IPS-18c (cell line): ENCODE results near the gene ANKRD33B.
"Not testable (repeated sequence)": the region's sequence is repeated elsewhere in the genome, so short reads cannot be mapped to it uniquely, and the experiment has no call there.

Experiments used
- H3K4me3 ChIP-seq: 2 replicates; pipeline ENCODE4 v1.7.0; 2013; ENCODE audit warnings: low read depth, mild to moderate bottlenecking, low read length, moderate library complexity; ENCODE audit not compliant: insufficient read depth
- H3K9me3 ChIP-seq: one replicate; pipeline ENCODE4 v1.6.1; 2013; ENCODE audit warnings: mild to moderate bottlenecking, low read length, moderate library complexity; ENCODE audit not compliant: control insufficient read depth, insufficient read depth

Gene ANKRD33B

DNA sequence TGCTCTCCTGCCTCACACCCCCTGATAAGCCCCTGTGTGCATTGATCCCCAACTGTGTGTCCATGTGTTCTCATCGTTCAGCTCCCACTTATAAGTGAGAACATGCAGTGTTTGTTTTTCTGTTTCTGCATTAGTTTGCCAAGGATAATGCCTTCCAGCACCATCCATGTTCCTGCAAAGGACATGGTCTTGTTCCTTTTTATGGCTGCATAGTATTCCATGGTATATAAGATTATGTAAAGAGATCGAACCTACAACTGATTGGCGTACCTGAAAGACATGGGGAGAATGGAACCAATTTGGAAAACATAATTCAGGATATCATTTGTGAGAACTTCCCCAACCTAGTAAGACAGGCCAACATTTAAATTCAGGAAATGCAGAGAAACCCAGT, 32.4 kb downstream of the ANKRD33B start:
- H3K9me3 ChIP-seq = no peaks in the 10 kb centered on the region
- no peak overlapping the region for H3K4me3 ChIP-seq

DNA sequence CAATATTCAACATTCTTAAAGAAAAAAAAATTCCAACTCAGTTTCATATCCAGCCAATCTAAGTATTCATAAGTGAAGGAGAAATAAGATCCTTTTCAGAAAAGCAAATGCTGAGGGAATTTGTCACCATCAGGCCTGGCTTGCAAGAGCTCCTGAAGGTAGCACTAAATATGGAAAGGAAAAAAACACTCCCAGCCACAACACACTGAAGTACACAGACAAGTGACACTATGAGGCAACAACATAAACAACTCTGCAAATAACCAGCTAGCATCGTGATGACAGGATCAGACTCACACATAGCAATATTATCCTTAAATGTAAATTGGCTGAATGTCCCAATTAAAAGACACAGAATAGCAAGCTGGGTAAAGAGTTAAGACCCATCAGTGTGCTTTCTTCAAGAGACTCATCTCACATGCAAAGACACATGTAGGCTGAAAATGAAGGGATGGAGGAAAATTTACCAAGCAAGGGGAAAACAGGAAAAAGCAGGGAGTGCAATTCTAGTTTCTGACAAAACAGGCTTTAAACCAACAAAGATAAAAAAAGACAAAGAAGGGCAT, 33.1 kb downstream of the ANKRD33B start:
- H3K4me3 ChIP-seq = no peak overlapping the region
- no peaks in the 10 kb centered on the region for H3K9me3 ChIP-seq

DNA sequence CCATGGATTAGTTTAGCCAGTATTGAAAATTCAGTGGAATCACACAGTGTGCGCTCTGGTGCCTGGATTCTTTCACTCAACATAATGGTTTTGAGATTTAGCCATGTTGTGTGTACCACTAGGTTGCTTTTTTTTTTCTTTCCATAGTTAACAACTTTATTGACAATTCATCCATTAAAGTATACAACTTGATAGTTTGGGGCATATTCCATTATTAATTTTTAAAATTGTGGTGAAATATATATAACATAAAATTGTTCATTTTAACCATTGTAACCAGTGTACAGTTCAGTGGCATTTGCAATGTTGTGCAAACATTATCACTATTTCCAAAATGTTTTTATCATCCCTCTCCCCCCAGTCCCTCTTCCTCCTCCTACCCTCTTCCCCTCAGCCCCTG, 35.2 kb downstream of the ANKRD33B start:
- no peak overlapping the region for H3K4me3 ChIP-seq

DNA sequence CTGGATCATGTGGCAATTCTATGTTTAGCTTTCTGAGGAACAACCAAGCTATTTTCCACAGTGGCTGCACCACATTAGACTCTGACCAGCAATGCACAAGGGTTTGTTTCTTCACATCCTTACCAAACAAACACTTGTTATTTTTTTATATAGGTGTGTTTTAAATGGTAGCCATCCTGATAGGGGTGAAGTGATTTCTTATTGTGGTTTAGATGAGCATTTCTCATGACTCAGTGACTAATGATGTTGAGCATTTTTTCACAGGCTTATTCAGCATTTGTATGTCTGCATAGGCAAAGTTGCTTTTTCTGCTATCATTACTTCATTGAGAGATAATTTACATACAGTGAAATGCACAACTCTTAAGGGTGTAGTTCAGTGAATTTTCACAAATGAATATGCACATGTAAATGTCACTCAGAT, 36.0 kb downstream of the ANKRD33B start:
- H3K9me3 ChIP-seq = no peaks in the 10 kb centered on the region
- H3K4me3 ChIP-seq = no peak overlapping the region

More for the DNA sequence above, 35.2 kb downstream of the ANKRD33B start:
- no peaks in the 10 kb centered on the region for H3K9me3 ChIP-seq

DNA sequence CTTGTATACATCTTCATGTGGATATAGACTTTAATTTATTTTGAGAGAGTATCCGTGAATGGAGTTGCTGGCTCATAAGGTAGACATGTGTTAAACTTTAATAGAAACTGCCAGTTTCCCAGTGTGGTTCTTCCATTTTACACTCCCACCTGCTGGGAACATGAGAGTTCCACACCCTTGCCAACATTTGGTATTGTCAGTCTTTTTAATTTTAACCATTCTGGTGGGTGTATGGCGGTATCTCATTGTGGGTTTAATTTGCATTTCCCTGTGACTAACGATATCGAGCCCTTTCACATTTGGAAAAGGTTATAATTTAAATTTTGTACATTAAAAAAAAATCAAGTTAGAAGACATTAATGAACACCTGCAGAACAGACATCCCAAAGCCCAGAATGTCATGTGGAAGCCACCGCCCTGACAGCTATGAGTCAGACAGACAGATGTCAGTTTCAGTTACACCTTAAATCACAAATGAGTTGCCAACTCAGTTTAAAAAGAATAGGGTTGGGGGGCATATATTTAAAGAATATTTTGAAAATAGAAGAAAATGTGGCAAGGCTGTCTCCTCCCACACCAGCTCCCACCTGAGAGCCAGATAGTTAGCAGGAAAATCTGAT, 36.9 kb downstream of the ANKRD33B start:
- no peak overlapping the region for H3K4me3 ChIP-seq
- H3K9me3 ChIP-seq = no peaks in the 10 kb centered on the region

DNA sequence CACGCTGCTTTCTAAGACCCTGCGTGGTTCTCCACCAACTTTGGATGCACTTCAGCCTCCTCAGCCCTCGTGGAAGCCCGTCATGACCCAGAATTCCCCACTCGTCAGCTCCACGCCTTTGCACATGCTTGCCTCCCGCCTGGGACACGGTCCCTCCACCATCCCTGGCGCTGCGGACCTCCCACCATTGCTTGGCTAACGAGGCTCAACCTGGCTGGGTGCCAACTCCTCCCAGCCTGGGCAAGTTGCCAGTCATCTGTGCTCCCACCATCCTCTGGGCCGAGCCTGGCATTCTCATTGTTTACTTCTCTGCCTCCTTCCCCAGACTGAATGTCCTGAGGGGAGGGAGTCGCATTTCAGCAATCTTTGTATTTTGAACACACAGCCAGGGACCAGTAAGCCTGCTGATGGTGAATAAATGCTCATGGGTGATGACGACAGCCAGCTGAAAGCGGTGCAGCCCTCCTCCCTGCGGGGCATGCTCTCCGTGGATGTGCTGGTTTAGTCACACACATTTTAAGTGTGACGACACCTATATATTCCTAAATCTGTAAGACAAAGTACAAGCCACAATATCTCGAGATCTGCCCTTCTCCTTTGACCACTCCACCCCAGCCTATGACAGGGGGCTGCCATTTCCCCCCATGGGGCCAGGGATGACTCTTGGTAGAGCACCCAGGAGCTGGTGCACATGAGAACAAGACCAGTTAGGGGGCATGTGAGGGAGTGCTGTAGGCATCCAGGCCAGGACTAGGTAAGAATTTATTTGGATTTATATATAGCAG, 37.6 kb downstream of the ANKRD33B start:
- Histone ChIP-seq H3K9me3 (no peaks in the 10 kb centered on the region), H3K4me3 (no peak overlapping the region)

DNA sequence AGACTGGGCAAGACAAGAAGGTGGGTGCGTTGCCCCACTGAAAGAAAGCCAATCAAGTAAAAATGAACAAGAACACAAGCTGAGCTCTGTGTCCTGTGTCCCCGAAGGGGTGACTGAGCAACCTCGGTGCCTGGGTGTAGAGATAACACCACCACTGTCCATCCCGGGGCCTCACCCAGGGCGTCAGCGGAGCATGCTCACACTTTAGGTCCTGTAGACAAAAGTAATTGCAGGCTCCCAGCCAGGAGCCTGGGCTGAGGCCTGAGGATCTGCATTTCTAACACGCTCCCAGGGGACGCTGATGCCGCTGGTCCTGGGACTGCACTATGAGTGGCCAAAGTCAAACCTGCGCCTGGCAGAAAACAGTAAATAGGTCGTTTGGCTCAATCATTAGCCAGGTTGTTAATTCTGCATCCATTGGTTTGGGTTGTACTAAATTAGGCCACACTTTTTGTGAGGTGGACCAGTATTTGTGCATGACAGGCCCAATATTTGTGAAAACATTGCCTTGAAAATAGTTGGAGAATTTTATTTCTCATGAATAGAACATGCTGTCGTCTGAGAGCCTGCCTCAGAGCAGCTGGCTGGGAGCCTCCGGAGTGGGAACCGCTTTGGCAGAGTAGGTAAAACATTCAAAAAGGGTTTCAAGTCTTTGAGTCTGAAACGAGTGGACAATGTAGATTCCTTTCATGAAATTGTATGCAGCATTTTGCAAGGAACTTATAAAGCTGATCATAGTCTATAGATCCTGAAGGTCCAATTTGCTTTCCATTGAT, 38.3 kb downstream of the ANKRD33B start:
- Histone ChIP-seq H3K4me3 (no peak overlapping the region), H3K9me3 (no peaks in the 10 kb centered on the region)

DNA sequence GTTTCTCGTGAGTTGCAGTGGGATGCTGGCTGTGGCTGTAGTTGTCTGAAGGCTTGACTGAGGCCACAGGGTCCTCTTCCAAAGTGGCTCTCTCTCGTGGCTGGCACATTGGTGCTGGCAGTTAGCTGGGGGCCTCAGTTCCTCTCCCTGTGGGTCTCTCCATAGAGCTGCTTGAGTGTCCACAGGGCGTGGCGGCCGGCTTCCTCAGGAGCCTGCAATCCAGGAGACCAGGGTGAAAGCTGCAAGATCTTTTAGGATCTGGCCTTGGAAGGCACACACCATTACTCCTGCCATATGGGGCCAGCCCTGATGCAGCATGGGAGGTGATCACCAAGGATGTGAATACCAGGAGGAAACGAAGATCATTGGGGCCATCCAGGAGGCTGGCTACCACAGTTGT, 41.1 kb downstream of the ANKRD33B start:
- H3K9me3 ChIP-seq = no peaks in the 10 kb centered on the region

DNA sequence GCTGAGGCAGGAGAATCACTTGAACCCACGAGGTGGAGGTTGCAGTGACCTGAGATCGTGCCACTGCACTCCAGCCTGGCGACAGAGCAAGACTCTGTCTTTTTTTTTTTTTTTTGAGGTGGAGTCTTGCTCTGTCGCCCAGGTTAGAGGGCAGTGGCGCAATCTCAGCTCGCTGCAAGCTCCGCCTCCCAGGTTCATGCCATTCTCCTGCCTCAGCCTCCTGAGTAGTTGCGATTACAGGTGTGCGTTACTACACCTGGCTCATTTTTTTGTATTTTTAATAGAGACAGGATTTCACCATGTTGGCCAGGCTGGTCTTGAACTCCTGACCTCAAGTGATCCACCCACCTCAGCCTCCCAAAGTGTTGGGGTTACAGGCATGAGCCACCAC, 42.8 kb downstream of the ANKRD33B start:
- H3K4me3 ChIP-seq, H3K9me3 ChIP-seq: not testable (repeated sequence)

More for the DNA sequence above, 41.1 kb downstream of the ANKRD33B start:
- no peak overlapping the region for H3K4me3 ChIP-seq

DNA sequence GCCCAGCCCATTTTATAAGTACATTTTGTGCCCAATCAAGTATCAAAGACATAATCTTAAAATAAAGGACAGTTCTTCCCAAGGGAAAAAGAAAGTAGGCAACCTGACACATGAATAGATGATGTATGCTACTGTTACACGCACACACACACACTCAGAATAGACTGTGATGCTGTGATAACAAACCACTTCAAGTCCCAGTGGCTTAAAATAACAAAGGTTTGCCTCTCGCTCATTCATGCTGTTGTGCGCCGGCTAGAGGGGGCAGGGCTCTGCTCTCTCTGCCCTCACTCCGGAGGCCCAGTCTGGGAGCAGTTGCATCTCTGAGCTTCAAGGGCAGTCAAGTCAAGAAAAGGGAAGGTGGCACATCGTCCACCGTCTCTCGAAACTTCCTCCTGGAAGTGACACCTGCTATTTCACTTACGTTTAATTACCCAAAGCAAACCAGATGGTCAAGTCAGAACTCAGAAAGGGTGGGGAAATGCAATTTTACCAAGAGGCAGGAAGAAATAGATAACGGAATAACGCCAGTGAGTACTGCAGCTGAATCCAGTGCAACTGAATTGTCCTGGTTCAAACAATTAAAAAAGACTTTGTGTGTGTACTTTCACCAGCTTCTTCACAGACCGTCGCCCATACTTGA, 43.3 kb downstream of the ANKRD33B start:
- Histone ChIP-seq H3K9me3 (no peaks in the 10 kb centered on the region), H3K4me3 (0 out of 2 replicates have a peak overlapping the region, but pooled peaks have one; percentile 4)

DNA sequence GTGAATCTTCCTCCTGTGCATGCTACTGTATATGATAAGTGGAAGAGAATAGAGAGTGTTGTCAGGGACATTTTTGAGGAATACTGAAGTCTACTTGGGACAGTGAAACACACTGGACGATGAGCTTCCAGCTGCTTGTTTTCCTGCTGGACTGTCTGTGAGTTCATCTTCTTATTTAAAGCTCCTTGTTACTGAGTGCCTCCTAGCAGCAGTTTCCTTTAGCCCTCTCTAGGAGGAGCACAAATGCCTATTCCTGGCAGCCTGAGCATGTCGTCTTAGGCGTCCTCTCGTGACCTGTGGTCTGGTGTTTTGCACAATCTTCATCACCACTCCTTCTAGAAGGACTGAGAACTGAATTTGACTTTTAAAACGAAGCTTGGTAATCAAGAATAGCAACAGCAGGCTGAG, 43.8 kb downstream of the ANKRD33B start:
- no peaks in the 10 kb centered on the region for H3K9me3 ChIP-seq
- H3K4me3 ChIP-seq = 0 out of 2 replicates have a peak overlapping the region, but pooled peaks have one; percentile 4

DNA sequence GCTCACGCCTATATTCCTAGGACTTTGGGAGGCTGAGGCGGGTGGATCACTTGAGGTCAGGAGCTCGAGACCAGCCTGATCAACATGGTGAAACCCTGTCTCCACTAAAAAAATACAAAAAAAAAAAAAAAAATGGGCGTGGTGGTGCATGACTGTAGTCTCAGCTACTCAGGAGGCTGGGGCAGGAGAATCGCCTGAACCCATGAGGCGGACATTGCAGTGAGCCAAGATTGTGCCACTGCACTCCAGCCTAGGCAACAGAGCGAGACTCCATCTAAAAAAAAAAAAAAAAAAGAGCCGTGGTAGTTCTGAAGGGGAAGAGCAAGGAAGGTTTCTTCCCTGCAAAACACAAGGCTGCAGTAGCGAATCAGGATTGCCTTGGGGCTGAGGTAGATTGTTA, 44.2 kb downstream of the ANKRD33B start:
- H3K9me3 ChIP-seq, H3K4me3 ChIP-seq: not testable (repeated sequence)

DNA sequence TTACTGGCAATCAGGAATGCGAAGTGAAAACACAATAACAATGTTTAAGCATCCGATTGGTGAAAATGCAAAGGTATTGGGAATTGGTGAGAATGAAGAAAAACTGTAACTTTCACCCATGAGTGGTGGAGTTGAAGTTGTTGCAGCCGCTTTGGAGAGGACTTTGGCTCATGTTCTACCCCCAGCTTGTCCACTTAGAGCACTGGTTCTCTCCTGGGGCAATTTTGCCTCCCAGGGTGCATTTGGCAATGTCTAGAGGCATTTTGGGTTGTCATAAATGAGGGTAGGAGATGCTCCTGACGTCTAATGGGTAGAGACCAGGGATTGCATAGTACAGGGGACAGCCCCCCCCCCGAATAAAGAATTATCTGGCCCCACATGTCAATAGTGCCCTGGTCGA, 46.2 kb downstream of the ANKRD33B start:
- no peaks in the 10 kb centered on the region for H3K9me3 ChIP-seq
- no peak overlapping the region for H3K4me3 ChIP-seq

DNA sequence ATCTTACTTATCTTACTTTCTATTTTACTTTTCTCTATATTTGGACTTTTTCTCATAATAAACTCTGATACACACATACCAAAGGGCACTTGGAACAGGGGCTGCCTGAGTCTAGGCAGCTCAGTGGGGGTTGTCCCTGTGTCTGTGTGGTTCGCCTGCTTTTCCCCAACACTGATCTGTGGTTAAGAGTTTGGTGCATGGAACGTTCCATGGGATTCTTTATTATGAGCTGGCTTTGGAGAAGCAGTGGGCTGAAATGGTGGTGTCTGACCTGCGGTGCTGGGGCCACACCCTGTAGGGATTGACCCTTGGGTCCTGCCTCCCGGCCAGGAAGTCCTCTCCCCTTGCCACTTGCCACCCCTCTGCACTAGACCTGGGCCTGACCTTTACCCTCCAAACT, 47.4 kb downstream of the ANKRD33B start:
- H3K4me3 ChIP-seq = no peak overlapping the region

DNA sequence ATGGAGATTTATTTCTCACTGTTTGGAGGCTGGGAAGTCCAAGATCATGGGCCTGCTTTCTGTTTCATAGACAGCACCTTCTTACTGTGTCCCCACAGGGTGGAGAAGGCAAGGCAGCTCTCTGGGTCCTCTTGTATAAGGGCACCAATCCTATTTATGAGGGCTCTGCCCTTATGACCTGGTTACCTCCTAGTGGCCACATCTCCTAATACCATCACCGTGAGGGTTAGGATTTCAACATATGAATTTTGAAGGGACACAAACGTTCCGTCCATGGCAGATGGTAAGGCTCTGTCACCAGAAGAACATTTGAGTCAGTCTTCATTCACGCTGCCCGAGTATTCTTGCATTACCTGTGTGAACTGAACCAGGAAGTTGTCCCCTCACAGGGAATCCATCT, 48.4 kb downstream of the ANKRD33B start:
- Histone ChIP-seq H3K9me3 (no peaks in the 10 kb centered on the region), H3K4me3 (no peak overlapping the region)

More for the DNA sequence above, 47.4 kb downstream of the ANKRD33B start:
- H3K9me3 ChIP-seq = no peaks in the 10 kb centered on the region

DNA sequence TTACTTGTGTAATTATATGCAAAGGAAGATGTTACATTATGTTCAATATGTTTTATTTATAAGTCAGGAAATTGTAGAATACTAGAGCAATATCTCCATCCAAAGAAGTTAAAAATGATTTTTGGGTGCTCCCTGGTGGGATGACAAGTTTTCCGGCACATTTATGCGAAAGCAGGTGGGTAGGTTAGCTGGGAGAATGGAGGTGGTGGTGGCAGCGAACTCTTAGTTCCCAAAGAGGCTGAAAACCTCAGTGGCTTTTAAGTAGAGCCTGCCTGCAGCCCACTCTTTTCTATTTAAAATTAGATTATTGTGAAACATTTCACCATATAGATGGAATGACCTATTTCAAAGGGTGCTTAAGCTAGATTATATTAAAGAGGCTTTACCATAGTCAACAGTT, 51.8 kb downstream of the ANKRD33B start:
- Histone ChIP-seq H3K4me3 (no peak overlapping the region), H3K9me3 (no peaks in the 10 kb centered on the region)

DNA sequence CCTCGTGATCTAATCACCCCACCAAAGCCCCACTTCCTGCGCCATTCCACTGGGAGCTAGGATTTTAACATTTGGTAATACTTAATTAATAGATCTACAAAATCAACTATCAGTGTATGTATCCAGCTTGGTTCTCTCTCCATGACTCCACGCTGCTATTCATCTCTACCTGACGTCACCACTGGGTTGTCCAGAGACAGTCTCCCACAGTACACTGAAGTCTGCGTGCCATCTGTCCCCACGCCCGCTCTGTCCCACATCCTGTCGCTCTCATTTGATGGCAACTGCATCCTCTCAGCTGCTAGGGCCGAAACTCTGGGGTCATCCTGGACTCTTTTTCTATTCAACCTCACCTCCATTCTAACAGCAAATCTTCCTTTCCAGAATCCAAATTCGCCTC, 53.2 kb downstream of the ANKRD33B start:
- Histone ChIP-seq H3K9me3 (no peaks in the 10 kb centered on the region), H3K4me3 (no peak overlapping the region)
